ENCODE data around the gene AMOTL2.

GRCh38 chr3:134407239-134407625 lies 33.0 kb upstream of the AMOTL2 start:
- TF ChIP-seq CTCF (IDR thresholded peaks at IDR 0.05) (no peak), POLR2A (IDR thresholded peaks at IDR 0.05) (no peak)

All from Peyer's patch (tissue), 4 donors.